GM19239 (cell line): ENCODE data around the gene PCDH11Y.
"Not testable (repeated sequence)": the region's sequence is repeated elsewhere in the genome, so short reads cannot be mapped to it uniquely, and the experiment has no call there.

Experiments
- DNase-seq: peaks from one replicate; pipeline ENCODE4 v3.0.0; 2011; ENCODE audit warnings: low spot score; ENCODE audit not compliant: insufficient read length
- FAIRE-seq: peaks from 2 replicates; lab custom pipeline; 2011; peaks lifted over from hg19 to GRCh38; lab: Jason Lieb, UNC

PCDH11Y gene, protein sequence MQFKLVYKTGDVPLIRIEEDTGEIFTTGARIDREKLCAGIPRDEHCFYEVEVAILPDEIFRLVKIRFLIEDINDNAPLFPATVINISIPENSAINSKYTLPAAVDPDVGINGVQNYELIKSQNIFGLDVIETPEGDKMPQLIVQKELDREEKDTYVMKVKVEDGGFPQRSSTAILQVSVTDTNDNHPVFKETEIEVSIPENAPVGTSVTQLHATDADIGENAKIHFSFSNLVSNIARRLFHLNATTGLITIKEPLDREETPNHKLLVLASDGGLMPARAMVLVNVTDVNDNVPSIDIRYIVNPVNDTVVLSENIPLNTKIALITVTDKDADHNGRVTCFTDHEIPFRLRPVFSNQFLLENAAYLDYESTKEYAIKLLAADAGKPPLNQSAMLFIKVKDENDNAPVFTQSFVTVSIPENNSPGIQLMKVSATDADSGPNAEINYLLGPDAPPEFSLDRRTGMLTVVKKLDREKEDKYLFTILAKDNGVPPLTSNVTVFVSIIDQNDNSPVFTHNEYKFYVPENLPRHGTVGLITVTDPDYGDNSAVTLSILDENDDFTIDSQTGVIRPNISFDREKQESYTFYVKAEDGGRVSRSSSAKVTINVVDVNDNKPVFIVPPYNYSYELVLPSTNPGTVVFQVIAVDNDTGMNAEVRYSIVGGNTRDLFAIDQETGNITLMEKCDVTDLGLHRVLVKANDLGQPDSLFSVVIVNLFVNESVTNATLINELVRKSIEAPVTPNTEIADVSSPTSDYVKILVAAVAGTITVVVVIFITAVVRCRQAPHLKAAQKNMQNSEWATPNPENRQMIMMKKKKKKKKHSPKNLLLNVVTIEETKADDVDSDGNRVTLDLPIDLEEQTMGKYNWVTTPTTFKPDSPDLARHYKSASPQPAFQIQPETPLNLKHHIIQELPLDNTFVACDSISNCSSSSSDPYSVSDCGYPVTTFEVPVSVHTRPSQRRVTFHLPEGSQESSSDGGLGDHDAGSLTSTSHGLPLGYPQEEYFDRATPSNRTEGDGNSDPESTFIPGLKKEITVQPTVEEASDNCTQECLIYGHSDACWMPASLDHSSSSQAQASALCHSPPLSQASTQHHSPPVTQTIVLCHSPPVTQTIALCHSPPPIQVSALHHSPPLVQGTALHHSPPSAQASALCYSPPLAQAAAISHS (N-terminal part only)

DNA sequence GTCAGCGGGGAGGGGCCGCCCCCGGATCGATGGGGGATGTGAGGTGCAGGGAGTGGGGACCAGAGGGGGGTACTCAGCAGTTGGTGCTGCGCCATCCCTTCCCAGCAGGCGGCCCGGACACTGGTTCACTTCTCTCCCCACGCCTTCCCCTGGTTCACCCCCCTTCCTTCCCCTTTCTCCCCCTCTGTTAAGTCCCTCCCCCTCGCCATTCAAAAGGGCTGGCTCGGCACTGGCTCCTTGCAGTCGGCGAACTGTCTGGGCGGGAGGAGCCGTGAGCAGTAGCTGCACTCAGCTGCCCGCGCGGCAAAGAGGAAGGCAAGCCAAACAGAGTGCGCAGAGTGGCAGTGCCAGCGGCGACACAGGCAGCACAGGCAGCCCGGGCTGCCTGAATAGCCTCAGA is at the start of gene PCDH11Y:
Gene PCDH11Y, plus strand, starts transcription at position 240 of the 400 bp plus-strand sequence. CDS start 56,804 bp downstream, outside the sequence.
- not testable (repeated sequence) for FAIRE-seq, DNase-seq

DNA sequence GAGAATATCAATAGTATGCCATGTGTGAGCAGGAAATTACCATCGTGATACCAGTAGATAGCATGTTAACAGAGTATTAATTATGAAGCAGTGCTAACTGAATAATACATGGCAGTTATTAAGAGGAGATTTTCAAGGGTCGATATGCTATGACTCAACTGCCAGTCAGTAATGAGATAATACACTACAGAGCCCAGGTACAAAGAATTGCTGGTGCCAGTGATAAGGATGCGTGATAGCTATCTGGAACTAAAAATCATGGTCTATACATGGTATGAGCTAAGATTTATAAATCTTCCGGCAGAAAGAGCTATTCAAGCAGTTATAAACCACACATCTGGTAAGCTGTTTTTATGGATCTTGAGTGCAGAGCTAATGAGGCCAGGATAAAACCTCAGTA is 32.2 kb upstream of the PCDH11Y start:
- FAIRE-seq = peak; percentile 56
- not testable (repeated sequence) for DNase-seq

DNA sequence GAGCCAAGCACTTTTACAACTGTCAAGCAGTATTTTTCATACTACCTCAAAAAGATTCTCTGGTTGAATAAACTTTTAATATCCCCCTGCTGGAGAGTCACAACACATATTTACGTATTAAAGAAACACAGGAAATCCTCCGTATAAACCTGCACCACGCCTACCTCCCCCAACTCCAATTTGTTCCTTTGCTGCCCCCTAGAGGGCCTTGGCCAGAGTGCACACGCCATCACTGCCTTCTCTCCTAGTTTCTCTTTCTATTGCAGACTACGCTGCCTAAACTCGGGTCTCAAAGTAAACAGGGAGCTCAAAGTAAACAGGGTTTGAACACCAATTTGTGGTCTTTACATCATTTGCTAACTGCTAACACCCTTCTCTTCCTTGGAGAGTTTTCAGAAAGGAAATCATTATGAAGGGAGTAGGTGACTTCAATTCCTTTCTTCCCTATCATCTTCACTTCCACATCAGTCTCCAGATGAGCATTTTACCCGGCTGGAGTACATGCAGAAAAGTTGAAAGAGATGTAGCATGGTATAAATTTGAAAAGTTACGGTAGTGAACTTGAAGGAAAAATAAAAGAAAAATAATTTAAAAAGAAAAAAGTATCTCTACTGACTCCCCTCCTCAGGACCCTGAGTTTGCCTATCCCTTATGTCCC is 8.2 kb upstream of the PCDH11Y start:
- DNase-seq = not testable (repeated sequence)

DNA sequence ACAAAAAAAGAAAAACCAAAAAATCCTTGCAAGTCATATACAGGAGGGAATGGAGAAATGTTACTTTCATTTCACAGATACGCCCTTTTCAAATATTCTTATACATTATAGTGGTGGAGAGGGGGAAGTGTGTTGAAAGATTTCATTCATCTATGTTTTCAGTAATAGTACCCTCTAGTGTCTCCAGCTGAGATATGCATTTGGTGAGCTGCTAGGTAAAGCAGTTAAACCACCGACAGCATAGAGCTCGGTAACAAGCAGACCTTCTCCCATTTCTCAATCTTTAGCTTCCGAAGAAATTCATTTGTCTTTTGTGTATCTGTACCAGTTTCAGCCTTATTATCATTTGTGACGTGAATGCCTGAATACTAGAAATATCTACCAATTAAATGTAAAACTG is 5.2 kb upstream of the PCDH11Y start:
- not testable (repeated sequence) for DNase-seq, FAIRE-seq

More for the DNA sequence above, 8.2 kb upstream of the PCDH11Y start:
- FAIRE-seq = not testable (repeated sequence)

DNA sequence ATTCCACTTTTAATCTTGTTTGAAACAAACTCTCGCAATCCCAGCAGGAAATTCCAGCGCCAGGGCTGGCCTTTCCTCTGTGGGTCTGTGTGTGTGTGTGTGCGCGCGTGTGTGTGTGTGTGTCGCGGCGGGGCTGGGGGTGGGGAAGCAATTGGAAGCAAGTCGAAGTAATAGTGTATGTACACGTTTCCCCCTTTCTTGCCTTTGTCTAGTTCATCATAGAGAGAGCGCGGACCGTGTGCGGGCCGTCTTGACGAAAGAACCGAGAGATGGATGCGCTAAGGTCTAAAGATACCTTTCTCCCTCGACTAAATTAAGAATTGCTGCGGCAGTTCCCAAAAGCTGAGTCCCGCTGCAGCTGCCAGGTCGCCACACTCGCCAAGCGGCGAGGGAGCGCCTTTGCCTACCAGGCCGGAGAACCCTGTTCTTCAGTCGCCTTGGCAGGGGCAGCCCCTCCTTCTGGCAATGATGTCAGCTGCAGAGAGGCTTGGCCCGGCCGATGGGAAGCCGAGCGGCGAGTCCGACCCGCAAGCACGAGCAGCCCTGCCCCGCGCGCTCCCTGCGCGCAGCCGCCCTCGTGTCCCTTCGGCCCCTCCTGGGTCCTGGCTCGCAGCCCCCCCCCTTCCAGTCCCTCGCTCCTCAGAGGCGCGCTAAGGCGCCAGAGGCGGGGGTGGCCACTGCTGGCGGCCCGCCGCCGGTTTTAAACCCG is 2.5 kb downstream of the PCDH11Y start:
- not testable (repeated sequence) for DNase-seq, FAIRE-seq

DNA sequence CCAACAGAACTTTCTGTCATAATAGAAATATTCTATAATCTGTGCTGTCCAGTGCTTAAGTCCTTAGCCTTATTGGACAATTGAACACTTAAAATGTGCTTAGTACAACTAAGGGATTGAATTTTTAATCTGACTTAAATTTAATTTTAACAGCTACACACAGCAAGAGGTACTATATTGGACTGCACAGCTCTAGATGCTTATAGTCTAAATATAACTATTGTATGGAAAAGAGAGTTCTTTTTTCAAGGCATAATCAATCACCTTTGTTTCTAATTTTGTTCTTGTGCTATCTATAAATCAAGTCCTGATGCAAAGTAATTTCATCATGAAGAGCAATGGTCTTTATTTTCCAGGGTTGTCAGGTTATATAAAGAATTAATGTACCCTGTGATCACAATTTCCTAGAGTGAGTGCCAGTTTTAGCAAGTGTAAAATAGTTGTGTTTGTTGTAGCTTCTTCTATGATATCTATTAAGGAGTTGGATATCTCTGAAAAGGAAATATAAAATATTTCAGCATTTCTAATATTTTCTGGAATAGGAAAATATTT is 39.0 kb downstream of the PCDH11Y start:
- FAIRE-seq = not testable (repeated sequence)

DNA sequence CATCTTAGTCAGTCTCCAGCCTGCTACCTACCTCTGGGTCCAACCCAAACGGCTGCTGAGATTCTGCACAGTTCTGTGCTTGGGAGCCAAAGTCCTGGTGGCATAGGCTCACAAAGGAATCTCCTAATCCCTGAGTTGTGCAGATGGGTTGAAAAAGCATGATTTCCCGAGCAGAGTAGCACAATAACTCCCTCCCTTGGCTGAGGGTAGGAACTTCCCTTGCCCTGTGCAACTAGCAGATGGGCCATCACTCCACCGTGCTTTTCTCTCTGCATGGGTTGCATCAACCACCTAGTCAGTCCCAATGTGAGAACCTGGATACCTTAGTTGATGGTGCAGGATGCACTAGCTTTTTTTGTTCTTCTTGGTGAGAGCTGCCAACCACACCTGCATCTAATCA is 82.9 kb downstream of the PCDH11Y start:
- not testable (repeated sequence) for FAIRE-seq, DNase-seq

More for the DNA sequence above, 39.0 kb downstream of the PCDH11Y start:
- DNase-seq = not testable (repeated sequence)

DNA sequence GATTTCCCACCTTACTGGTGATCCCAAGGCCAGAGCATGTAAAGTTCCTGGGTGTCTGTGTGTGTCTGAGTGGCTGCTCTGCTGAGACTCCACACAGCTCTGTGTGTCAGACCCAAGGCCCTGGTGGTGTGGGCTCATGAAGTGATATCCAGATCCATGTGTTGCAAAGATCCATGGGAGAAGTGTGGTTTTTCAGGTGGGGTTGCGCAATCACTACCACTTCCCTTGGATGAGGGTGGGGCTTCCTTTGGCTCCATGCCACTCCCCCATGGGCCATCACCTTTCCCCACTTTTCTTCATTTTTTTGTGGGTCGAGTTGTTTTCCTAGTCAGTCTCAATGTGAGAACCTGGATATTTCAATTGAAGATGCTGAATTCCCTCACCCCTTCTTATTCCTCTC is 182.9 kb downstream of the PCDH11Y start:
- DNase-seq, FAIRE-seq: not testable (repeated sequence)

DNA sequence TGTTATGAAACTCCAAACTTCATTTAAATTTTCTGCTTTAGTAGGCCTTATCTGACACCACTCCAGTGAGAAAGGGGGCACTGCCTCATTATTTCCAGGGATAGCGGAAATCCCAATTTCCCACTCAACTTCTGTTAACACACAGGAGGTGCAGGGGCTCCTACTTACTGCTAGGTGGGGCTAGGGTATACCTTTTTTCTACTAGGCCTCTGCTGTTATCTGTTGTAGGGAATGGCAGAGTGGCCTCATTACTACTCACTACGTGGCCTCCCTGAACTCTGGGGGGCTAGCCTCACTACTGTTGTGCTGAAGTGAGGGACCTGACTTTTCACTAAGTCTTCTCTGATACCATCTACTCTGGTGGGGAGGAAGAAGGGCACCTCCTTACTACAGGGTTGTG is 215.0 kb downstream of the PCDH11Y start:
- DNase-seq = not testable (repeated sequence)
- peak; percentile 53 for FAIRE-seq

DNA sequence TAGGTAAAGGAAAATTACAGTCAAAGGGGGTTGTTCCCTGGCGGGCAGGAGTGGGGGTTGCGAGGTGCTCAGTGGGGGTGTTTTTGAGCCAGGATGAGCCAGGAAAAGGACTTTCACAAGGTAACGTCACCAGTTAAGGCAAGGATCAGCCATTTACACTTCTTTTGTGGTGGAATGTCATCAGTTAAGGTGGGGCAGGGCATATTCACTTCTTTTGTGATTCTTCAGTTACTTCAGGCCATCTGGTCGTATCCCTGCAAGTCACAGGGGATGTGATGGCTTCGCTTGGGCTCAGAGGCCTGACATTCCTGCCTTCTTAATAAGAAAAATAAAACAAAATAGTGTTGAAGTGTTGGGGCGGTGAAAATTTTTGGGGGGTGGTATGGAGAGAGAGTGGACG is 324.8 kb downstream of the PCDH11Y start:
- not testable (repeated sequence) for FAIRE-seq, DNase-seq

DNA sequence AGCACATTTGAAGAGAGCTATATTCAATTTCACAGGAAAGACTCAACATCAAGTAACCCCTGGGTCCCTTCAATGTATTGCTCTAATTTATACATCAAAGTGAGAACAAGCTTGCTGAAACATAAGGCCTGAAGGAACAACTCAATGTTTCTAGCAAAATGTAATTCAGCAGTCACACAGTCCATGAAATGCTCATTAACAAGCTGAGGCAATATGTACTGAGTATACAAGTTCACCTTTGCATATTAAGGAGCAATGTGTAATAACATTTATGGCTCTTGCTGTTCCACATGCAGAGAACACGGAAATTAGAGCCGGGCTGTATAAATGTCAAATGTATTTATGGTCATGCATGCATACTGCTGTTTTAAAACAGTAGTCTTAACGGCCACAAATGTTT is 342.1 kb downstream of the PCDH11Y start:
- not testable (repeated sequence) for DNase-seq, FAIRE-seq

DNA sequence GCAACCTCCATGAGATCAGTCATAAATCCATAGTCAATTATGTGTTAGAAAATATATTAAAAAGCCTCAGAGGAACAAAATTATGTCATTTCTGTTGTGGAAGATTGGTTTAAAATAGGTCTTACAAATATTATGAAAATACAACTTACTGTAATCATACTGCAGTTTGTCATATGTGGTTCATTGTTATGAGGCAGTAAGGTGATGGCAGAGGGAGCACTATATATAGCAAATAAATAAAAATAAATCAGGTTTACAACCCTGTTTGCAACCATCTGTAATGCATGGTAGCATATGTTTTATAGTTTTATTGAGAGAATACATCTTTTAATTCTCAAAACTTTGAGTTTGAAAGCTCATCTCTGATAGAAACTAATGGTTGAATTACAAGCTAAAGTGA is 543.6 kb downstream of the PCDH11Y start:
- FAIRE-seq, DNase-seq: not testable (repeated sequence)

DNA sequence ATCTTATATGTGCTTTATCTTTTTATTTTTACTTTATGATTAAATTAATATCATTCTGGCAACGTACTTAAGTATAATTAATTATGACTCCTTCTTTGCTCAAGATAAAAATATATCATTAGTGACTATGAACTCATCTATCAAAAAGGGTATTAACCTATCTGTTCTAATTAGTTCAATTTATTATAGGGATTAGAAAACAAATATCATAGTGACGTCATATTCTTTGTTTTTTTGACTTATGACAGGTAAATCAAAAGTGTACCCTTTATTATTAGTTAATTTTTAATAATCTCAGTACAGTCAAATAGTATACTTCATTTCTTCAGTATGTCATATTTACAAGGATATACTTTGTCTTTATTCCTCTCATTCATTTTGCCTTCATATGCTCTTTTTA is 638.5 kb downstream of the PCDH11Y start:
- not testable (repeated sequence) for FAIRE-seq, DNase-seq

DNA sequence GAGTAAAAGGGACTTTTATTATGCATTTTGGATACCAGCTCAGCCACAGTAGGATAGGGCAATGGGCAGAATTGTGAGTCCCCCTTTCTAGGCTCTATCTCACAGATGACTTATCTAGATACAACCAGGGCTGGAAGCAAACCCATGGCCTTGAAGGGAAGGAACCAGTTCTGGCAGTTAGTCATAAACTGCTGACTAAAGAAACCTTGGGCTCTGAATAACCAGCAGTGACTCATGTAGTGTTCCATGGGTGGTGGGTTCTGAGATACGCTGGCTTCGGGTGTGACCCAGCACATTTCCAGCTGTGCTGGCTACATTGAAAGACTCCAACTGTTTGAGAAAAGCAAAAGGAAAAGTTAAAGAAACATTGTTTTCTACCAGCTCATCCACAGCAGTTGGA is 679.2 kb downstream of the PCDH11Y start:
- FAIRE-seq, DNase-seq: not testable (repeated sequence)

DNA sequence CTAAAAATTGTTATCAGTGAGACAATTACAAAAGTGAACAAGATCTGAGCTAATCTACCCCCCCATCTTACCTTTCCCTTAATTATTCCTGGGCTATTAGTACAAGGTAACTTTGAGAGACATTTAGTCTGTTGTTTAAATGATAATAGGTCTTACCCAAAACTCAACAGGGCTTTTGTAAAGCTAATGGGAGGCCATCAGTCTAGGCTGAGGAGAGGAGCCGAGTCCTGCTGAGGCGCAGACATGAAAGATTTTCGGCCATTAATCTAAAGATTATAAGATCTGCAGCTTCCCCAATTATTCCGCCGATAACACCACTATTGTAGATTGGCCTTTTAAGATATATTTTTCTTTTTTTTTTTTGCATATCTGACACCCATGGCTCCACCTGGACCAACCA is 708.6 kb downstream of the PCDH11Y start:
- FAIRE-seq, DNase-seq: not testable (repeated sequence)

DNA sequence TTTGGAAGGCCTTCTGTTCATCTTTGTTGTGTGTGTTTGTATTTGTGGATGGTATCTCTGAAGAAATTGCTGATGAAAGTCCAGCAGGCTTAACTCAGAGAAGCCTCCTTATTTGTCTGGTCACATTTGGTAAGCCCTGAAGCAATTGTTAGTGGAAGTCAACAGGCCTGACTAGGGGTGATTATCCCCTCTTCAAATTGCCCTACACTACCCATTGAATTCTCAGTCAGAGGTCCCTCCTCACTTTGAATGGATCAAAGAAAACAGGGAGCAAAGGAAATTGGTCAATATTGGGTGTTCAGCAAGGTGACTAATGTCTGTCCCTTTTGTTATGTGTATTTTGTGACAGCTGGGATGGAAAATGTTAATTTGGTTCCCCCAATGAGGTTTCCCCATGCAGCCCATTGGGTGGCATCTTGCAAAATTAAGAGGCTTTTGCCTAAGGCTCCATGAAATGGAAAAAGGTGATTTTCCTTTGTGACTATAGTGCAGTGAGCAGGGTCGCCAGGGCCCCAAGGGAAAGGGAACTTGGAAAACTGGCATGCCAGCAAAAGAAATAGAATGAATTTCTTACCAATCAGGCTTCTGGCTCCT is 709.8 kb downstream of the PCDH11Y start:
- not testable (repeated sequence) for FAIRE-seq, DNase-seq

DNA sequence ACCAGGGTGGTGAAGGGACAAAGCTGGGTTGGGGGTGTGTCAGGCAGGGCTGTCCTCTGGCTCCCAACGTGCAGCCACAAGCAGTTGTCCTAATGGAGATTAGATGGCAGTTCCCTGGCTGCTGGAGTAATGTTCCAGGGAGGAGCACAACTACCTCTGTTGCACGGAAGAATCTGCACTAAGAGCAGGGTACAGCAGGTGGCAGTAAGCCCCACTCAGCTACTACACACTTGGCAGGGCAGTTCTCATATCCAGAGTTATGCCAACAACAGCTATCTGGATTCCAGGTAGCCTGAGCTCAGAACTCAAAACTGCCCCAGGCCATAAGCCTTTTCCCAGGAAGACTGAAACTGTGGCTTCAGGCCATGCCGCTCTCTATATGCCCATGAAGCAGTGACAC is 761.3 kb downstream of the PCDH11Y start:
- DNase-seq, FAIRE-seq: not testable (repeated sequence)

DNA sequence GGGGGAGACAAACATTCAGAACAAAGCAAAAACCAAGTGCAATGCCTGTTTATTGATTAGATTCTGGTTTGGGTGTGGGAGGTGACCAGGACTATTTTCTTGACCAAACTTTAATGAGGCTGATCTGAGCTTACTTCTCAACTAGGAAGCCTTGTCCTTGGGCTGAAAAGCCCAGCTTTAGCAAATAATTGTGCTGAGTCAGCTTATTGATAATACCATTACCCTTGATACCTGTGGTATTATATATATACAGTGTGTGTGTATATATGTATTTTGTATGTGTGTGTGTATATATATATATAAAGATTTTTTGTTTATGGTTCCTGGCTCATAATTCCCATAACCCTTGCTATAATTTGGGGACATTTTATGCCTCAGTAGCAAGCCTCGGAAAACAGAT is 776.4 kb downstream of the PCDH11Y start:
- not testable (repeated sequence) for FAIRE-seq, DNase-seq
